ENCODE data around the gene CSF1R. TPM values are rescaled to one million over a fixed set of nuclear protein-coding genes. Genes with fewer than 3 reads are reported as not detected.
"Not testable (repeated sequence)": the region's sequence is repeated elsewhere in the genome, so short reads cannot be mapped to it uniquely, and the experiment has no call there.

Gene CSF1R
- total RNA-seq, 1 experiment from 2014 or later = not detected

DNA sequence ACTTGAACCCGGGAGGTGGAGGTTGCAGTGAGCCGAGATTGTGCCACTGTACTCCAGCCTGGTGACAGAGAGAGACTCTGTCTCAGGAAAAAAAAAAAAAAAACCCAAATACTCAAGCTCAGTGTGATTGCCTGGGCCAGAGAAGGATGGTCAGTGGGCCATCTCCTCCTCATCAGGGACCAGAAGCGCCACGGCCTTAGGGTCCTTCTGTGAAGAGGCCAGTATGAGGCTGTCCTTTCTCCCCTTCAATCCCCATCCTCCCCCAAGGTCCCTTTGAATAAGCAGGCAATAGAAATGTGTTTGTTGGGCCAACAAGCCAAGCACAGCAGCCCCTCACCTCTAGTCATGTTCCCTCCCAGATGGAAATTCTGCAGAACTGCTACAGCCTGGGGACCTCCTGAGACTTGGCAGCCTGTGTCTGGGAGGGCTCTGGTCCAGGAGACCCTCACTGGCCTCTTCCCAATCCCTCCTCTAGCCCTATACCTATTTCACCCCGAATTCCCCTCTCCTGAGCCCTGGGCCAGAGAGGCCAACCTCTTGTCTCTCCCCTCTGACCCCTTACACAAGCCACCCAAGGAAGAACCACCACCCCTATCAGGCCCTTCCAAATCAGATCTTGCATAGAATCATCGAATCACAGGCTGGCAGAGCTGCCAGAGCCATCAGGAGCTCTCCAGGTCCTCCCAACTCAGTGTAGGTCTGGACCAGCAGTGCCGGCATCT is 1.0 kb downstream of the CSF1R start:
- Histone ChIP-seq H3K4me1 (ENCODE audit: insufficient read depth, low read length, poor library complexity, severe bottlenecking) (no peaks in the 10 kb centered on the region), H3K27me3 (replicated peaks; ENCODE audit: insufficient read depth, low read depth, low read length, poor library complexity) (peaks cover 11% of the 10 kb centered on the region), H3K27ac (ENCODE audit: low read depth, low read length, poor library complexity, severe bottlenecking) (no peak overlapping the region), H3K4me3 (ENCODE audit: low read depth, low read length, poor library complexity, severe bottlenecking) (no peak overlapping the region), H3K9me3 (ENCODE audit: low read depth, low read length, poor library complexity, severe bottlenecking) (no peaks in the 10 kb centered on the region), H3K36me3 (ENCODE audit: insufficient read depth, low read length, poor library complexity, severe bottlenecking) (no peaks in the 10 kb centered on the region)
- TF ChIP-seq EZH2 (IDR thresholded peaks at IDR 0.05; ENCODE audit: borderline replicate concordance, low read depth, low read length, poor library complexity, severe bottlenecking) (no peak), CTCF (conservative IDR thresholded peaks at IDR 0.05; ENCODE audit: low read depth, low read length) (no peak)
- DNase-seq (ENCODE audit: low spot score) = no peak
- POLR2A ChIA-PET (ENCODE audit: low non-redundant PET) = no interaction called here
- intact Hi-C loops (cut with micrococcal nuclease; ENCODE audit: unreplicated experiment) = no loop called here
- BruUV-seq (replicated peaks) = no TSS peak
- CTCF ChIA-PET = no interaction called here

- H3K27me3 ChIP-seq (replicated peaks; ENCODE audit: insufficient read depth, low read depth, low read length, poor library complexity); BruUV-seq (replicated peaks); DNase-seq (ENCODE audit: low spot score); H3K4me3 ChIP-seq (ENCODE audit: low read depth, low read length, poor library complexity, severe bottlenecking); CTCF ChIA-PET; H3K27ac ChIP-seq (ENCODE audit: low read depth, low read length, poor library complexity, severe bottlenecking); H3K9me3 ChIP-seq (ENCODE audit: low read depth, low read length, poor library complexity, severe bottlenecking); H3K36me3 ChIP-seq (ENCODE audit: insufficient read depth, low read length, poor library complexity, severe bottlenecking); intact Hi-C loops (cut with micrococcal nuclease; ENCODE audit: unreplicated experiment); POLR2A ChIA-PET (ENCODE audit: low non-redundant PET); H3K4me1 ChIP-seq (ENCODE audit: insufficient read depth, low read length, poor library complexity, severe bottlenecking): not testable (repeated sequence)
Observed at GRCh38 chr5:150084754-150085153, 1.6 kb downstream of the CSF1R start.

GRCh38 chr5:150082889-150083288 is 3.5 kb downstream of the CSF1R start:
- POLR2A ChIA-PET (ENCODE audit: low non-redundant PET) = no interaction called here
- H3K4me1 ChIP-seq (ENCODE audit: insufficient read depth, low read length, poor library complexity, severe bottlenecking) = no peaks in the 10 kb centered on the region
- H3K4me3 ChIP-seq (ENCODE audit: low read depth, low read length, poor library complexity, severe bottlenecking) = no peak overlapping the region
- CTCF ChIA-PET = no interaction called here
- DNase-seq (ENCODE audit: low spot score) = no peak
- TF ChIP-seq CTCF (conservative IDR thresholded peaks at IDR 0.05; ENCODE audit: low read depth, low read length) = no peak
- no peak for TF ChIP-seq EZH2 (IDR thresholded peaks at IDR 0.05; ENCODE audit: borderline replicate concordance, low read depth, low read length, poor library complexity, severe bottlenecking)
- no peak overlapping the region for H3K27ac ChIP-seq (ENCODE audit: low read depth, low read length, poor library complexity, severe bottlenecking)
- intact Hi-C loops (cut with micrococcal nuclease; ENCODE audit: unreplicated experiment) = no loop called here
- H3K36me3 ChIP-seq (ENCODE audit: insufficient read depth, low read length, poor library complexity, severe bottlenecking) = no peaks in the 10 kb centered on the region
- no peaks in the 10 kb centered on the region for H3K27me3 ChIP-seq (replicated peaks; ENCODE audit: insufficient read depth, low read depth, low read length, poor library complexity)
- no peaks in the 10 kb centered on the region for H3K9me3 ChIP-seq (ENCODE audit: low read depth, low read length, poor library complexity, severe bottlenecking)
- BruUV-seq (replicated peaks) = no TSS peak

GRCh38 chr5:150082374-150082773 is 4.0 kb downstream of the CSF1R start:
- Histone ChIP-seq H3K36me3 (ENCODE audit: insufficient read depth, low read length, poor library complexity, severe bottlenecking) (no peaks in the 10 kb centered on the region), H3K4me3 (ENCODE audit: low read depth, low read length, poor library complexity, severe bottlenecking) (no peak overlapping the region), H3K27ac (ENCODE audit: low read depth, low read length, poor library complexity, severe bottlenecking) (no peak overlapping the region), H3K4me1 (ENCODE audit: insufficient read depth, low read length, poor library complexity, severe bottlenecking) (no peaks in the 10 kb centered on the region), H3K27me3 (replicated peaks; ENCODE audit: insufficient read depth, low read depth, low read length, poor library complexity) (no peaks in the 10 kb centered on the region), H3K9me3 (ENCODE audit: low read depth, low read length, poor library complexity, severe bottlenecking) (no peaks in the 10 kb centered on the region)
- CTCF ChIA-PET = no interaction called here
- no TSS peak for BruUV-seq (replicated peaks)
- intact Hi-C loops (cut with micrococcal nuclease; ENCODE audit: unreplicated experiment) = no loop called here
- no peak for TF ChIP-seq EZH2 (IDR thresholded peaks at IDR 0.05; ENCODE audit: borderline replicate concordance, low read depth, low read length, poor library complexity, severe bottlenecking)
- no peak for TF ChIP-seq CTCF (conservative IDR thresholded peaks at IDR 0.05; ENCODE audit: low read depth, low read length)
- POLR2A ChIA-PET (ENCODE audit: low non-redundant PET) = no interaction called here
- DNase-seq (ENCODE audit: low spot score) = no peak
